Nucleus accumbens (tissue), 56 donors: ENCODE measurements around the gene ARCN1.

ENCODE experiments used
- DNase-seq, 56 donors: peaks; one replicate each; lab custom pipeline; 2025; lab: John Stamatoyannopoulos, UW

The ARCN1 gene

GRCh38 chr11:118572061-118572980, at the start of gene ARCN1:
TSS of gene ARCN1 (plus strand) at chr11:118572409. CDS start at chr11:118572548, 139 bp downstream.
- DNase-seq, result peak in 55 of 56 donors; percentile 26 to 88 (median 74)

- DNase-seq, result peak in 1 of 56 donors; percentile 9
Observed at GRCh38 chr11:118522571-118523072, 49.6 kb upstream of the ARCN1 start.

- no peak for DNase-seq
Observed at GRCh38 chr11:118524356-118524755, 47.9 kb upstream of the ARCN1 start.

GRCh38 chr11:118524757-118525470, 47.3 kb upstream of the ARCN1 start:
- no peak for DNase-seq

GRCh38 chr11:118526688-118527087, 45.5 kb upstream of the ARCN1 start:
- no peak for DNase-seq

- DNase-seq, result no peak
Observed at GRCh38 chr11:118527109-118527508, 45.1 kb upstream of the ARCN1 start, which contains the start of gene TTC36. TSS of gene TTC36 (plus strand) at chr11:118527474. CDS start at chr11:118527495, 21 bp downstream.

GRCh38 chr11:118528511-118528910, 43.7 kb upstream of the ARCN1 start:
- DNase-seq, result no peak

- no peak for DNase-seq
Observed at GRCh38 chr11:118529584-118530175, 42.5 kb upstream of the ARCN1 start.

GRCh38 chr11:118530180-118530682, 42.0 kb upstream of the ARCN1 start:
- DNase-seq, result no peak

- DNase-seq, result peak in 52 of 56 donors; percentile 22 to 86 (median 66)
Observed at GRCh38 chr11:118530683-118531596, 41.3 kb upstream of the ARCN1 start, which contains the start of gene TMEM25. TSS of gene TMEM25 (plus strand) at chr11:118531192. CDS start at chr11:118531802, 610 bp downstream.

- peak in 15 of 56 donors; percentile 22 to 76 (median 55) for DNase-seq
Observed at GRCh38 chr11:118531597-118532084, 40.6 kb upstream of the ARCN1 start.

- DNase-seq, result no peak
Observed at GRCh38 chr11:118532091-118532490, 40.1 kb upstream of the ARCN1 start.

- DNase-seq, result no peak
Observed at GRCh38 chr11:118532852-118533768, 39.1 kb upstream of the ARCN1 start.

GRCh38 chr11:118533769-118534729, 38.2 kb upstream of the ARCN1 start:
- DNase-seq, result peak in 30 of 56 donors; percentile 8 to 55 (median 28)

GRCh38 chr11:118535261-118535660, 36.9 kb upstream of the ARCN1 start:
- DNase-seq, result no peak

GRCh38 chr11:118536726-118537125, 35.5 kb upstream of the ARCN1 start:
- DNase-seq, result no peak
